HK-2 (cell line): ENCODE results near the gene PHC3.

Experiments used
- DNase-seq: peaks from one replicate; pipeline ENCODE4 v3.0.0-alpha.2; 2018; ENCODE audit not compliant: unreplicated experiment

PHC3 gene

GRCh38 chr3:170078620-170079281, 102.8 kb downstream of the PHC3 start:
- DNase-seq: no peak

- DNase-seq: no peak
These were observed 104.2 kb downstream of the PHC3 start for GRCh38 chr3:170077361-170077760.

GRCh38 chr3:170076715-170077238, 104.8 kb downstream of the PHC3 start:
- no peak for DNase-seq

GRCh38 chr3:170075441-170076091, 106.0 kb downstream of the PHC3 start:
- DNase-seq: no peak

GRCh38 chr3:170064108-170064507, 117.4 kb downstream of the PHC3 start:
- DNase-seq: no peak

- no peak for DNase-seq
These were observed 117.8 kb downstream of the PHC3 start for GRCh38 chr3:170063691-170064090.

GRCh38 chr3:170062769-170063168, 118.8 kb downstream of the PHC3 start:
- DNase-seq: no peak

- DNase-seq: no peak
These were observed 119.5 kb downstream of the PHC3 start for GRCh38 chr3:170062068-170062467.

GRCh38 chr3:170059447-170059846, 122.1 kb downstream of the PHC3 start:
- DNase-seq: no peak

- DNase-seq: no peak
These were observed 123.4 kb downstream of the PHC3 start for GRCh38 chr3:170058127-170058526.

- DNase-seq: no peak
These were observed 124.0 kb downstream of the PHC3 start for GRCh38 chr3:170057550-170057949.

GRCh38 chr3:170056710-170057454, 124.7 kb downstream of the PHC3 start:
- DNase-seq: no peak

GRCh38 chr3:170055209-170055608, 126.3 kb downstream of the PHC3 start:
- no peak for DNase-seq

- DNase-seq: no peak
These were observed 127.3 kb downstream of the PHC3 start for GRCh38 chr3:170054204-170054603.

GRCh38 chr3:170052398-170052797, 129.1 kb downstream of the PHC3 start:
- DNase-seq: no peak

- DNase-seq: no peak
These were observed 130.8 kb downstream of the PHC3 start for GRCh38 chr3:170050753-170051152.

GRCh38 chr3:170049146-170050000, 132.2 kb downstream of the PHC3 start:
- peak; percentile 61 for DNase-seq

GRCh38 chr3:170047133-170047404, 134.5 kb downstream of the PHC3 start:
- no peak for DNase-seq

- DNase-seq: no peak
These were observed 135.0 kb downstream of the PHC3 start for GRCh38 chr3:170046269-170047132.

GRCh38 chr3:170044795-170045244, 136.7 kb downstream of the PHC3 start:
- DNase-seq: no peak

- DNase-seq: no peak
These were observed 137.3 kb downstream of the PHC3 start for GRCh38 chr3:170044271-170044670.
